T-helper 17 cell (primary cell): Measurements from ENCODE around the gene RABGAP1L. TPM values are rescaled to one million over a fixed set of nuclear protein-coding genes. Genes with fewer than 3 reads are reported as not detected.

ENCODE experiments used
- ATAC-seq: fragments of 150-1000 bp; cut with Tn5 transposase; 2 replicates; pipeline ENCODE4 v1.10.0; 2021; ENCODE audit warnings: mild to moderate bottlenecking, moderate library complexity
- DNase-seq, 3 donors: peaks; one replicate each; pipeline versions ENCODE4 v3.0.0 to v3.0.0-alpha.2; 2020 to 2021
- H3K9me3 ChIP-seq: one replicate; pipeline ENCODE4 v1.7.0; 2013; ENCODE audit warnings: low read length, mild to moderate bottlenecking; ENCODE audit not compliant: control insufficient read depth, poor library complexity, severe bottlenecking
- H3K27ac Mint-ChIP-seq: one replicate; pipeline ENCODE4 v1.8.0; 2022; ENCODE audit warnings: mild to moderate bottlenecking, moderate library complexity, mixed read lengths
- H3K27me3 Mint-ChIP-seq: one replicate; pipeline ENCODE4 v1.8.0; 2022; ENCODE audit warnings: mixed read lengths
- H3K36me3 Mint-ChIP-seq: one replicate; pipeline ENCODE4 v1.8.0; 2022; ENCODE audit warnings: low read depth, mixed read lengths
- H3K4me1 Mint-ChIP-seq: one replicate; pipeline ENCODE4 v1.8.0; 2022; ENCODE audit warnings: mild to moderate bottlenecking, mixed read lengths
- H3K4me3 Mint-ChIP-seq: one replicate; pipeline ENCODE4 v1.8.0; 2022; ENCODE audit warnings: mild to moderate bottlenecking, moderate library complexity, mixed read lengths
- total RNA-seq, 4 donors: library from RNA in 2 of 4; stranded (reverse) in 2 of 4; gene quantifications; one replicate each; pipeline ENCODE4 v1.2.3 and lab custom pipeline; 2022 to 2026

Gene RABGAP1L
- total RNA-seq, 2 donors from 2014 or later: 112 to 120 TPM

GRCh38 chr1:174712541-174712940 is 553.2 kb downstream of the RABGAP1L start:
- Mint-ChIP-seq H3K36me3 (peaks cover 4% of the 10 kb centered on the region), H3K4me3 (no peak overlapping the region), H3K27me3 (no peaks in the 10 kb centered on the region), H3K27ac (no peak overlapping the region), H3K4me1 (no peaks in the 10 kb centered on the region)
- DNase-seq (no peak), ATAC-seq (no peak)
- H3K9me3 ChIP-seq: no peaks in the 10 kb centered on the region

GRCh38 chr1:174713796-174714195 is 554.5 kb downstream of the RABGAP1L start:
- ATAC-seq (no peak), DNase-seq (no peak)
- H3K27ac Mint-ChIP-seq: no peak overlapping the region
- no peak overlapping the region for H3K4me3 Mint-ChIP-seq
- H3K27me3 Mint-ChIP-seq: no peaks in the 10 kb centered on the region
- peaks cover 2% of the 10 kb centered on the region for H3K36me3 Mint-ChIP-seq
- no peaks in the 10 kb centered on the region for H3K9me3 ChIP-seq
- H3K4me1 Mint-ChIP-seq: no peaks in the 10 kb centered on the region

- no peak overlapping the region for H3K4me3 Mint-ChIP-seq
These were observed 559.9 kb downstream of the RABGAP1L start for GRCh38 chr1:174719194-174719593.

GRCh38 chr1:174720618-174721017 is 561.3 kb downstream of the RABGAP1L start:
- ATAC-seq (no peak), DNase-seq (no peak)
- no peaks in the 10 kb centered on the region for H3K9me3 ChIP-seq
- Mint-ChIP-seq H3K4me3 (no peak overlapping the region), H3K27me3 (no peaks in the 10 kb centered on the region), H3K36me3 (peaks cover 4% of the 10 kb centered on the region), H3K4me1 (peaks cover 9% of the 10 kb centered on the region), H3K27ac (no peak overlapping the region)

More at GRCh38 chr1:174719194-174719593, 559.9 kb downstream of the RABGAP1L start:
- H3K27me3 Mint-ChIP-seq: no peaks in the 10 kb centered on the region
- DNase-seq: no peak
- no peaks in the 10 kb centered on the region for H3K9me3 ChIP-seq
- no peak for ATAC-seq
- H3K36me3 Mint-ChIP-seq: peaks cover 6% of the 10 kb centered on the region
- H3K4me1 Mint-ChIP-seq: peaks cover 4% of the 10 kb centered on the region
- no peak overlapping the region for H3K27ac Mint-ChIP-seq

GRCh38 chr1:174721246-174721645 is 561.9 kb downstream of the RABGAP1L start:
- no peak for ATAC-seq
- no peak overlapping the region for H3K27ac Mint-ChIP-seq
- no peak for DNase-seq

GRCh38 chr1:174723816-174724215 is 564.5 kb downstream of the RABGAP1L start:
- Mint-ChIP-seq H3K4me1 (peaks cover 12% of the 10 kb centered on the region), H3K4me3 (no peak overlapping the region)
- no peak for ATAC-seq

More at GRCh38 chr1:174721246-174721645, 561.9 kb downstream of the RABGAP1L start:
- no peak overlapping the region for H3K4me3 Mint-ChIP-seq
- peaks cover 4% of the 10 kb centered on the region for H3K36me3 Mint-ChIP-seq
- no peaks in the 10 kb centered on the region for H3K9me3 ChIP-seq
- H3K27me3 Mint-ChIP-seq: no peaks in the 10 kb centered on the region
- peaks cover 9% of the 10 kb centered on the region for H3K4me1 Mint-ChIP-seq

GRCh38 chr1:174724219-174724618 is 564.9 kb downstream of the RABGAP1L start:
- H3K27ac Mint-ChIP-seq: no peak overlapping the region
- H3K4me3 Mint-ChIP-seq: no peak overlapping the region
- no peaks in the 10 kb centered on the region for H3K27me3 Mint-ChIP-seq
- DNase-seq (no peak), ATAC-seq (no peak)
- H3K9me3 ChIP-seq: no peaks in the 10 kb centered on the region
- peaks cover 3% of the 10 kb centered on the region for H3K36me3 Mint-ChIP-seq
- H3K4me1 Mint-ChIP-seq: peaks cover 12% of the 10 kb centered on the region

More at GRCh38 chr1:174723816-174724215, 564.5 kb downstream of the RABGAP1L start:
- Mint-ChIP-seq H3K27me3 (no peaks in the 10 kb centered on the region), H3K27ac (no peak overlapping the region), H3K36me3 (peaks cover 4% of the 10 kb centered on the region)
- no peaks in the 10 kb centered on the region for H3K9me3 ChIP-seq
- DNase-seq: no peak

GRCh38 chr1:174726167-174726879 is 567.0 kb downstream of the RABGAP1L start:
- H3K4me1 Mint-ChIP-seq: peaks cover 15% of the 10 kb centered on the region
- no peak for DNase-seq

GRCh38 chr1:174726880-174727585 is 567.7 kb downstream of the RABGAP1L start:
- no peak overlapping the region for H3K4me3 Mint-ChIP-seq
- DNase-seq: no peak
- ATAC-seq: no peak
- H3K4me1 Mint-ChIP-seq: peaks cover 15% of the 10 kb centered on the region
- H3K27ac Mint-ChIP-seq: no peak overlapping the region
- no peaks in the 10 kb centered on the region for H3K36me3 Mint-ChIP-seq
- H3K27me3 Mint-ChIP-seq: no peaks in the 10 kb centered on the region
- no peaks in the 10 kb centered on the region for H3K9me3 ChIP-seq

More at GRCh38 chr1:174726167-174726879, 567.0 kb downstream of the RABGAP1L start:
- no peak overlapping the region for H3K4me3 Mint-ChIP-seq
- H3K36me3 Mint-ChIP-seq: no peaks in the 10 kb centered on the region
- peak overlapping the region; percentile 56 for H3K27ac Mint-ChIP-seq
- ATAC-seq: no peak
- H3K9me3 ChIP-seq: no peaks in the 10 kb centered on the region
- no peaks in the 10 kb centered on the region for H3K27me3 Mint-ChIP-seq

GRCh38 chr1:174734270-174734669 is 575.0 kb downstream of the RABGAP1L start:
- Mint-ChIP-seq H3K27ac (no peak overlapping the region), H3K4me1 (peaks cover 9% of the 10 kb centered on the region), H3K27me3 (no peaks in the 10 kb centered on the region), H3K4me3 (no peak overlapping the region), H3K36me3 (no peaks in the 10 kb centered on the region)
- H3K9me3 ChIP-seq: no peaks in the 10 kb centered on the region
- DNase-seq: no peak
- no peak for ATAC-seq

GRCh38 chr1:174736831-174737230 is 577.5 kb downstream of the RABGAP1L start:
- Mint-ChIP-seq H3K27ac (no peak overlapping the region), H3K36me3 (no peaks in the 10 kb centered on the region), H3K4me1 (peaks cover 15% of the 10 kb centered on the region), H3K4me3 (no peak overlapping the region), H3K27me3 (no peaks in the 10 kb centered on the region)
- ATAC-seq (no peak), DNase-seq (no peak)
- H3K9me3 ChIP-seq: no peaks in the 10 kb centered on the region

GRCh38 chr1:174740249-174740968 is 581.1 kb downstream of the RABGAP1L start:
- H3K36me3 Mint-ChIP-seq: no peaks in the 10 kb centered on the region
- peaks cover 16% of the 10 kb centered on the region for H3K4me1 Mint-ChIP-seq
- H3K4me3 Mint-ChIP-seq: no peak overlapping the region
- H3K27ac Mint-ChIP-seq: peak overlapping the region; percentile 27
- DNase-seq: no peak
- no peaks in the 10 kb centered on the region for H3K27me3 Mint-ChIP-seq
- ATAC-seq: no peak
- H3K9me3 ChIP-seq: no peaks in the 10 kb centered on the region
